PC-3 (cell line): Measurements from ENCODE around the gene MAG.

ENCODE experiments used
- EZH2 ChIP-seq: fragments of 300-600 bp; sonication (generic); IDR thresholded peaks from one replicate; pipeline ENCODE4 v1.6.1; 2017; ENCODE audit warnings: antibody characterized with exemption, mild to moderate bottlenecking, low read length; ENCODE audit not compliant: unreplicated experiment
- EZH2phosphoT487 ChIP-seq: fragments of 300-600 bp; sonication (generic); IDR thresholded peaks from 2 replicates; pipeline ENCODE4 v1.6.1; 2018; ENCODE audit warnings: mild to moderate bottlenecking, antibody characterized with exemption, low read length, borderline replicate concordance
- TF ChIP-seq, protein P1 (sequence below): fragments of 300-600 bp; sonication (generic); conservative IDR thresholded peaks from 2 replicates; pipeline ENCODE4 v1.5.1; 2017; ENCODE audit warnings: antibody characterized with exemption, low read depth, mild to moderate bottlenecking, low read length

DNA sequence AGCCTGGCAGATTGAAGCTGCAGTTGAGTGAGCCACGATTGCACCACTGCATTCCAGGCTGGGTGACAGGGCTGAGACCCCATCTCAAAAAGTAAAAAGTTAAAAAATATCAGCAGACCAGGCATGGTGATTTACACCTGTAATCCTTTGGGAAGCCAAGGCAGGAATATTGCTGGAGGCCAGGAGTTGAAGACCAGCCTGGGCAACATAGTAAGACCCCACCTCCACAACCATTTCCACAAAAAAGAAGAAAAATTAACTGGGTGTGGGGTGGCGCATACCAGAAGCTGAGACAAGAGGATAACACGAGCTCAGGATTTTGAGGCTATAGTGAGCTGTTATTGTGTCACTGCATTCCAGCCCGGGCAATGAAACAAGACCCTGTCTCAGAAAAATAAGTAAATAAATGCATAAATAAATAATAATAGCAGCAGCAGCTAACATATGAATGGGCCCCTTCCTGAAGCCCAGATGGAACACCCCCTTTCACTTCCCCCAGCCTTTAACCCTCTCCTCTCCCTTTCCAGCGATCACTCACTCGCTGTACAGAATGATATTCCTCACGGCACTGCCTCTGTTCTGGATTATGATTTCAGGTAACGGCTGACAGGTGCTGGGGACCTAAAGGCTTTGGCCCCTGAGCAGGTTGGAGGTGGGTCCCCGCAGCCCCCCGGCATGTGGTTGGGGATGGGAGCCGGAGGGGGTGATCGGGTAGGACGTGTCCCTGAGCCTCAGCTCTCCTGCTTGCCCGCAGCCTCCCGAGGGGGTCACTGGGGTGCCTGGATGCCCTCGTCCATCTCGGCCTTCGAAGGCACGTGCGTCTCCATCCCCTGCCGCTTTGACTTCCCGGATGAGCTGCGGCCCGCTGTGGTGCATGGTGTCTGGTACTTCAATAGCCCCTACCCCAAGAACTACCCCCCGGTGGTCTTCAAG, 3.2 kb downstream of the MAG start:
- TF ChIP-seq, protein P1, sequence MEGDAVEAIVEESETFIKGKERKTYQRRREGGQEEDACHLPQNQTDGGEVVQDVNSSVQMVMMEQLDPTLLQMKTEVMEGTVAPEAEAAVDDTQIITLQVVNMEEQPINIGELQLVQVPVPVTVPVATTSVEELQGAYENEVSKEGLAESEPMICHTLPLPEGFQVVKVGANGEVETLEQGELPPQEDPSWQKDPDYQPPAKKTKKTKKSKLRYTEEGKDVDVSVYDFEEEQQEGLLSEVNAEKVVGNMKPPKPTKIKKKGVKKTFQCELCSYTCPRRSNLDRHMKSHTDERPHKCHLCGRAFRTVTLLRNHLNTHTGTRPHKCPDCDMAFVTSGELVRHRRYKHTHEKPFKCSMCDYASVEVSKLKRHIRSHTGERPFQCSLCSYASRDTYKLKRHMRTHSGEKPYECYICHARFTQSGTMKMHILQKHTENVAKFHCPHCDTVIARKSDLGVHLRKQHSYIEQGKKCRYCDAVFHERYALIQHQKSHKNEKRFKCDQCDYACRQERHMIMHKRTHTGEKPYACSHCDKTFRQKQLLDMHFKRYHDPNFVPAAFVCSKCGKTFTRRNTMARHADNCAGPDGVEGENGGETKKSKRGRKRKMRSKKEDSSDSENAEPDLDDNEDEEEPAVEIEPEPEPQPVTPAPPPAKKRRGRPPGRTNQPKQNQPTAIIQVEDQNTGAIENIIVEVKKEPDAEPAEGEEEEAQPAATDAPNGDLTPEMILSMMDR: no peak
- no peak for TF ChIP-seq EZH2phosphoT487
- TF ChIP-seq EZH2: no peak
